ENCODE measurements around the gene VTA1.

GRCh38 chr6:142254513-142254912 lies 107.5 kb downstream of the VTA1 start:
- TF ChIP-seq, protein P1, sequence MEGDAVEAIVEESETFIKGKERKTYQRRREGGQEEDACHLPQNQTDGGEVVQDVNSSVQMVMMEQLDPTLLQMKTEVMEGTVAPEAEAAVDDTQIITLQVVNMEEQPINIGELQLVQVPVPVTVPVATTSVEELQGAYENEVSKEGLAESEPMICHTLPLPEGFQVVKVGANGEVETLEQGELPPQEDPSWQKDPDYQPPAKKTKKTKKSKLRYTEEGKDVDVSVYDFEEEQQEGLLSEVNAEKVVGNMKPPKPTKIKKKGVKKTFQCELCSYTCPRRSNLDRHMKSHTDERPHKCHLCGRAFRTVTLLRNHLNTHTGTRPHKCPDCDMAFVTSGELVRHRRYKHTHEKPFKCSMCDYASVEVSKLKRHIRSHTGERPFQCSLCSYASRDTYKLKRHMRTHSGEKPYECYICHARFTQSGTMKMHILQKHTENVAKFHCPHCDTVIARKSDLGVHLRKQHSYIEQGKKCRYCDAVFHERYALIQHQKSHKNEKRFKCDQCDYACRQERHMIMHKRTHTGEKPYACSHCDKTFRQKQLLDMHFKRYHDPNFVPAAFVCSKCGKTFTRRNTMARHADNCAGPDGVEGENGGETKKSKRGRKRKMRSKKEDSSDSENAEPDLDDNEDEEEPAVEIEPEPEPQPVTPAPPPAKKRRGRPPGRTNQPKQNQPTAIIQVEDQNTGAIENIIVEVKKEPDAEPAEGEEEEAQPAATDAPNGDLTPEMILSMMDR (IDR thresholded peaks at IDR 0.05 in 4 of 5, conservative IDR thresholded peaks at IDR 0.05 in 1 of 5): no peak
- no peak for TF ChIP-seq POLR2A (IDR thresholded peaks at IDR 0.05)

Data from gastrocnemius medialis (tissue), 4 donors.